Transverse colon (tissue), 4 donors: Measurements from ENCODE around the gene SPTB.

Experiments
- CTCF ChIP-seq, 5 experiments: fragments of 200-600 bp in 3 of 5; fragments of 450-650 bp in 2 of 5; sonication (generic) in 3 of 5; IDR thresholded peaks; 1 replicate in 2 of 5; 2 replicates in 3 of 5; pipeline ENCODE4 v1.5.1; 2016 to 2017; ENCODE audit warnings: antibody characterized with exemption in 5 of 5, inconsistent platforms in 3 of 5, mild to moderate bottlenecking in 2 of 5, moderate library complexity in 1 of 5
- EP300 ChIP-seq: sonication (generic); formaldehyde crosslinking; IDR thresholded peaks from one replicate; pipeline ENCODE4 v1.6.1; 2017; ENCODE audit warnings: antibody characterized with exemption, low read depth
- POLR2AphosphoS5 ChIP-seq, 3 donors: sonication (generic); formaldehyde crosslinking; IDR thresholded peaks; one replicate each; pipeline ENCODE4 v1.6.1; 2016; ENCODE audit warnings: antibody characterized with exemption in 3 of 3

- TF ChIP-seq CTCF (IDR thresholded peaks at IDR 0.05) (no peak), EP300 (no peak), POLR2AphosphoS5 (IDR thresholded peaks at IDR 0.05) (no peak)
Measured at GRCh38 chr14:64889352-64889751, 9.6 kb upstream of the SPTB start.
